Ectodermal cell (in vitro differentiated cells): ENCODE measurements around the gene TAS1R3.

Experiments
- H3K27ac ChIP-seq: 2 replicates; pipeline ENCODE4 v1.7.0; 2013; ENCODE audit warnings: mild to moderate bottlenecking, low read depth, low read length; ENCODE audit not compliant: insufficient read depth, poor library complexity, severe bottlenecking
- H3K27me3 ChIP-seq: 2 replicates; pipeline ENCODE4 v1.7.0; 2013; ENCODE audit warnings: mild to moderate bottlenecking, low read length; ENCODE audit not compliant: insufficient read depth, control insufficient read depth, poor library complexity, severe bottlenecking
- H3K36me3 ChIP-seq: one replicate; pipeline ENCODE4 v1.7.0; 2013; ENCODE audit warnings: low read length; ENCODE audit not compliant: control insufficient read depth, insufficient read depth
- H3K4me1 ChIP-seq: one replicate; pipeline ENCODE4 v1.7.0; 2013; ENCODE audit warnings: low read length; ENCODE audit not compliant: control insufficient read depth, insufficient read depth
- H3K4me3 ChIP-seq: 2 replicates; pipeline ENCODE4 v1.7.0; 2013; ENCODE audit warnings: low read depth, low read length, control low read depth; ENCODE audit not compliant: insufficient read depth
- H3K9me3 ChIP-seq: 2 replicates; pipeline ENCODE4 v1.7.0; 2013; ENCODE audit warnings: mild to moderate bottlenecking, low read length, moderate library complexity; ENCODE audit not compliant: control insufficient read depth
- WGBS, 2 experiments: methylation state at CpG; one replicate each; pipeline ENCODE4 v1.1.7; 2013; ENCODE audit warnings: missing lambda C conversion rate in 2 of 2; 5-methylcytosine and 5-hydroxymethylcytosine counted together

TAS1R3 gene

DNA sequence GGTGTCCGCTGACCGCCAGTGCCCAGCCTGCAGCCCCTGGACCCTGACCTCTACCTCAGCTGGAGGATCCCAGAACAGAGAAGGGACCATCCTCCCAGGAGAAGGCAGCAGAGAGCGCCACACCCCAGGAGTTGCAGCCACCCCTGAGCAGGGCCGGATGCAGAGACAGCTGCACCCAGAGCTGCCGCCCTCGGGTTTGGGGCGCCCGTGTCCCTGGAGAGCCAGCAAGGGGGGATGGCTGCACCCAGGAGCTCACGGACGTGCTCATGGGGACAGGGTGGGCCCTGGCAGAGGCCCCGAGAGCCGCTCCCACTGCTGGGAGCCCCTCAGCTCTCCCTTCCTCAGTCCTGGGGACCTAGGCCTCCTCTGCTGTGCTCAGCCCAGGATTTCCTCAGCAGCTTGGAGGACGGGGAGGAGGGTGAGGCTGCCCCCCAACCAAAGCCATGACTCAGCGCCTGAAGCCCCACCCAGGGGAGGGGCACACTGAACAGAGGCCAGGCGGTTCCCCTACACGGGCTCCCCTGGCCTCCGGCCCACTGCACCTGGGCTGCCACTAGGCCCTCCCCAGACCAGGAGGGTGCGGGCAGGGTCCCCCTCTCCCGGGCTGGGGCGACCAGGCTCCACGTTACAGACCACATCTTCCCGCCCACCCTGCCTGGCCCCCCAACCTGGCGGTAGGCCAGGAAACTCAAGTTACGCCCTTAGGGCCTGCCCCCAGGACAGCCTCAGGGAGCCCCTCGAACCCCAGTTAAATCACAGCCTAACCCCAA lies 25.6 kb upstream of the TAS1R3 start:
- Histone ChIP-seq H3K4me1 (peaks cover 36% of the 10 kb centered on the region), H3K27ac (peak overlapping the region; percentile 69), H3K4me3 (peak overlapping the region; percentile 3), H3K9me3 (no peaks in the 10 kb centered on the region), H3K36me3 (no peaks in the 10 kb centered on the region), H3K27me3 (peaks cover 13% of the 10 kb centered on the region)
- WGBS, 2 experiments: 62 to 66% methylated on average over 25 of the region's 25 CpGs

DNA sequence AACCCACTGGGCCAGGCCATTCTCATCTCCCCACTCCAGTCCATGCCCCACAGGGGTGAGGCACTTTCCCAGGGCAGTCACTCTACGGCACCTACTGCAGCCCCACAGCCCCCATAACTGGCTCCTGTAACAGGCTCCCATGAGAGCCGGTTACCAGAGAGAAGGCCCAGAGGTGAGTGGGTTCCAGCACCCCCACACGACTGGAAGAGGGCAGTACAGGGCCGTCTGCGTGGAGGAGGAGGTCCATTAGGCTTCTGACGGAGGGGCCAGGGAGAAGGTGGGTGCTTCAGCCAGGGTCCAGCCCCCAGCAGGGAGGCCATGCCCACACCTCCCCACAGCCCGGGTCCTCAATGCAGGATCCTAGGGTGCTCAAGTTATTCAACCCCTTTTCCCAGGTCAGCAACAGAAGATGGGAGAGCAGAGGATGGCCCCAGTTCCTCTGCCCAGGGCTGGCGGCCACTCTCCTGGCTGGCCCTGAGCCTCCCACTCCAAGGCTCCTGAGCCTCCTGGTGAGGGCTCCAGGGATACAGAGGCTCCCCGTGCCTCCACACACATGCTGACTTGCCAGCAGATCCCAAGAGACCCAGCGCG lies 24.9 kb upstream of the TAS1R3 start:
- no peak overlapping the region for H3K27ac ChIP-seq

DNA sequence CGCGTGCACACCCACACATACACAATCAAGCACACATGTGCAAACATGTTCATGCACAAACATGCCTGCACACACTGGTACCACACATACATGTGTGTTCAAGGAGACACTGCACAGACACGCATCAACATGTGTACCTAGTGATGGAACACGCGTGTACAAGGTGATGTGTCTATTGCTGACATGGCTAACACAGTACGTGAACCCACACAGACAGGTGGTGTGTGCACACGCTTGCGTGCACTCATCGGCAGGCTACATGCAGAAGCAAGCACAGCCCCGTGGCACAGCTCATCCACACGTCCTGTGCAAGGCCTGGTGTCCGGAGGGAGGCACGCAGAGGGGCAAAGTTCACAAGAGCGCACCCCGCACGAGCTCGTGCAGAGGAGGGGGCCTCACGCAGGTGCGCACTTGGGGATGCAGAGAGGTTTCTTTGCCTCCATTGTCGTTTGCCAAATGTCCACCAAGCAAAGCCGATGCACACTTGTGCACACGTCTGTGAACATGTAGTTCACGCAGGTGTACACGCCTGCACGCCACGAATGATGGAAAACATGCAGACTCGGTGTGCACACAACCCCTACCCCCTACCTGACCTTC lies 24.3 kb upstream of the TAS1R3 start:
- H3K9me3 ChIP-seq: no peaks in the 10 kb centered on the region
- H3K4me3 ChIP-seq: peak overlapping the region; percentile 83
- WGBS, 2 experiments: 74 to 77% methylated on average over 27 of the region's 27 CpGs
- peaks cover 36% of the 10 kb centered on the region for H3K4me1 ChIP-seq
- H3K36me3 ChIP-seq: peaks cover 5% of the 10 kb centered on the region
- H3K27me3 ChIP-seq: peaks cover 13% of the 10 kb centered on the region
- H3K27ac ChIP-seq: no peak overlapping the region

More for the DNA sequence above, 24.9 kb upstream of the TAS1R3 start:
- Histone ChIP-seq H3K27me3 (peaks cover 13% of the 10 kb centered on the region), H3K9me3 (no peaks in the 10 kb centered on the region), H3K4me3 (peak overlapping the region; percentile 83), H3K4me1 (peaks cover 36% of the 10 kb centered on the region), H3K36me3 (no peaks in the 10 kb centered on the region)
- 57 to 58% methylated on average over 11 of the region's 11 CpGs for WGBS, 2 experiments

DNA sequence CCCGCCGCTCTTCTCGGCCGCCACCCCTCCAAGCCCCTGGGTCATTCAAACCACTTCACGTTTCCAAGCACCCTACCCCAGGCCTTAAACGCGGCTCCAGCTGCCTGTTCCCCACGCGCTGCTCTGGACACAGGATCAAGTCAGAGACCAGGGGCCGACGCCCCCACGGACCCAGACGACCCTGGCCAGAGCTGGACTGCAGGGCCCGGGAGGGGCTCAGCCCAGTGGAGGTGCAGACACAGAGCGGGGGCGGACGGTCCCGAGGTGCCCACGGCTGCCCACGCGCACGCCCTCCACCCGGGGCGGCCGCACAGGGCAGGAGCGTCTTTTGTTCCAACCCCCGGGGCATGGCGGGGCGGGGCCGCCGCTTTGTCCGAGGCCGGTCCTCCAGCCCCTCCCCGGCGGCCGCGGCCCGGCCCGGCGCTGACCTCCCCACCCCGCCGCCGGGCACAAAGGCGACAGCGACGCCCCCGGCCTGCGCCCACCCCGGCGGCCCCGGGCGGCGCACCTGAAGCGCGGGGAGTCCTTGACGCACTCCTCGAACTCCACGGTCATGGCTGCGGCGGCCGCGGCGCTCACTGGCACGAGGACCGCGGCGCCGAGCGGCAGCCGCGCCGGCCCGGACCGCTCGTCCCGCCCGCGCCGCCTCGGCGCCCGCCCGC lies 23.7 kb upstream of the TAS1R3 start:
- H3K4me3 ChIP-seq: peak overlapping the region; percentile 83
- peaks cover 6% of the 10 kb centered on the region for H3K36me3 ChIP-seq
- H3K4me1 ChIP-seq: peaks cover 36% of the 10 kb centered on the region
- 2% methylated on average over 83 of the region's 83 CpGs for WGBS, 2 experiments
- no peak overlapping the region for H3K27ac ChIP-seq
- peaks cover 13% of the 10 kb centered on the region for H3K27me3 ChIP-seq
- no peaks in the 10 kb centered on the region for H3K9me3 ChIP-seq

GRCh38 chr1:1307923-1308755 lies 22.9 kb upstream of the TAS1R3 start, which contains the start of the genes ACAP3 and PUSL1:
Gene ACAP3, minus strand, starts transcription at chr1:1307930. Its CDS starts 115 bp downstream, at chr1:1307815.
Gene PUSL1, plus strand, starts transcription at chr1:1308597. Its CDS starts 47 bp downstream, at chr1:1308644.
- H3K4me1 ChIP-seq: peaks cover 36% of the 10 kb centered on the region
- WGBS, 2 experiments: 0% methylated on average over 131 of the region's 131 CpGs

GRCh38 chr1:1308756-1309250 lies 22.3 kb upstream of the TAS1R3 start:
- Histone ChIP-seq H3K27me3 (peaks cover 13% of the 10 kb centered on the region), H3K9me3 (no peaks in the 10 kb centered on the region), H3K27ac (no peak overlapping the region), H3K4me1 (peaks cover 36% of the 10 kb centered on the region), H3K36me3 (peaks cover 11% of the 10 kb centered on the region), H3K4me3 (peak overlapping the region; percentile 83)
- WGBS, 2 experiments: 1% methylated on average over 66 of the region's 66 CpGs

More at GRCh38 chr1:1307923-1308755, 22.9 kb upstream of the TAS1R3 start, which contains the start of the genes ACAP3 and PUSL1:
- H3K4me3 ChIP-seq: peak within 1 kb of the TSS; percentile 83
- no peaks in the 10 kb centered on the region for H3K9me3 ChIP-seq
- peak within 1 kb of the TSS; percentile 84 for H3K27ac ChIP-seq
- H3K27me3 ChIP-seq: peaks cover 13% of the 10 kb centered on the region
- H3K36me3 ChIP-seq: peaks cover 9% of the 10 kb centered on the region

GRCh38 chr1:1309251-1310108 lies 21.6 kb upstream of the TAS1R3 start:
- Histone ChIP-seq H3K4me3 (peak overlapping the region; percentile 83), H3K9me3 (no peaks in the 10 kb centered on the region), H3K36me3 (peaks cover 14% of the 10 kb centered on the region), H3K4me1 (peaks cover 36% of the 10 kb centered on the region), H3K27me3 (peaks cover 13% of the 10 kb centered on the region), H3K27ac (no peak overlapping the region)
- WGBS, 2 experiments: 22 to 24% methylated on average over 57 of the region's 57 CpGs

- H3K4me3 ChIP-seq: no peak overlapping the region
- H3K9me3 ChIP-seq: no peaks in the 10 kb centered on the region
- no peak overlapping the region for H3K27ac ChIP-seq
- H3K36me3 ChIP-seq: peaks cover 14% of the 10 kb centered on the region
- 80 to 85% methylated on average over 3 of the region's 3 CpGs for WGBS, 2 experiments
- H3K27me3 ChIP-seq: peaks cover 13% of the 10 kb centered on the region
- H3K4me1 ChIP-seq: peaks cover 32% of the 10 kb centered on the region
Observed at GRCh38 chr1:1310109-1310385, 21.0 kb upstream of the TAS1R3 start.
